ENCODE data around the gene STARD4. TPM values are rescaled to one million over a fixed set of nuclear protein-coding genes. Genes with fewer than 3 reads are reported as not detected.

Gene STARD4
- total RNA-seq, 1 experiment from 2014 or later: 43.4 TPM

DNA sequence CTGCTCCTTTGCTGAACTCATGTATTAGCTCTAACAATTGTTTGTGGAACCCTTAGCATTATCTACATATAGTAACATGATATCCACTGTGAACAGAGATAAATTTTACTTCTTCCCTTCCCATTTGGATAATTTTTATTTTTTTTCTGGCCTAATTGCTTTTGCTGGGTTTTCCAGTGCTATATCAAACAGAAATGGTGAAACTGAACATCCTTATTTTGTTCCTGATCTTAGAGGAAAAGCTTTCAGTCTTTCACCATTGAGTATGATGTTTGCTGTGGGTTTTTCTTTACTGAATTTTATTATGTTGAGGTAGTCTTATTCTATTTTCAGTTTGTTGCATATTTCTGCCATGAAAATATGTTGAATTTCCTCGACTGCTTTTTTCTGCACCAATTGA lies 44.8 kb upstream of the STARD4 start:
- no peaks in the 10 kb centered on the region for H3K27me3 ChIP-seq (replicated peaks; ENCODE audit: insufficient read depth, low read depth, low read length, poor library complexity)
- no peaks in the 10 kb centered on the region for H3K9me3 ChIP-seq (ENCODE audit: low read depth, low read length, poor library complexity, severe bottlenecking)
- intact Hi-C loops (cut with micrococcal nuclease; ENCODE audit: unreplicated experiment): no loop called here
- TF ChIP-seq, protein P1, sequence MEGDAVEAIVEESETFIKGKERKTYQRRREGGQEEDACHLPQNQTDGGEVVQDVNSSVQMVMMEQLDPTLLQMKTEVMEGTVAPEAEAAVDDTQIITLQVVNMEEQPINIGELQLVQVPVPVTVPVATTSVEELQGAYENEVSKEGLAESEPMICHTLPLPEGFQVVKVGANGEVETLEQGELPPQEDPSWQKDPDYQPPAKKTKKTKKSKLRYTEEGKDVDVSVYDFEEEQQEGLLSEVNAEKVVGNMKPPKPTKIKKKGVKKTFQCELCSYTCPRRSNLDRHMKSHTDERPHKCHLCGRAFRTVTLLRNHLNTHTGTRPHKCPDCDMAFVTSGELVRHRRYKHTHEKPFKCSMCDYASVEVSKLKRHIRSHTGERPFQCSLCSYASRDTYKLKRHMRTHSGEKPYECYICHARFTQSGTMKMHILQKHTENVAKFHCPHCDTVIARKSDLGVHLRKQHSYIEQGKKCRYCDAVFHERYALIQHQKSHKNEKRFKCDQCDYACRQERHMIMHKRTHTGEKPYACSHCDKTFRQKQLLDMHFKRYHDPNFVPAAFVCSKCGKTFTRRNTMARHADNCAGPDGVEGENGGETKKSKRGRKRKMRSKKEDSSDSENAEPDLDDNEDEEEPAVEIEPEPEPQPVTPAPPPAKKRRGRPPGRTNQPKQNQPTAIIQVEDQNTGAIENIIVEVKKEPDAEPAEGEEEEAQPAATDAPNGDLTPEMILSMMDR (conservative IDR thresholded peaks at IDR 0.05; ENCODE audit: low read depth, low read length): no peak
- TF ChIP-seq EZH2 (IDR thresholded peaks at IDR 0.05; ENCODE audit: borderline replicate concordance, low read depth, low read length, poor library complexity, severe bottlenecking): no peak
- H3K4me3 ChIP-seq (ENCODE audit: low read depth, low read length, poor library complexity, severe bottlenecking): no peak overlapping the region
- no peak for DNase-seq (ENCODE audit: low spot score)
- H3K36me3 ChIP-seq (ENCODE audit: insufficient read depth, low read length, poor library complexity, severe bottlenecking): no peaks in the 10 kb centered on the region
- H3K27ac ChIP-seq (ENCODE audit: low read depth, low read length, poor library complexity, severe bottlenecking): no peak overlapping the region
- CTCF ChIA-PET: no interaction called here
- BruUV-seq (replicated peaks): no TSS peak
- H3K4me1 ChIP-seq (ENCODE audit: insufficient read depth, low read length, poor library complexity, severe bottlenecking): no peaks in the 10 kb centered on the region
- POLR2A ChIA-PET (ENCODE audit: low non-redundant PET): no interaction called here

DNA sequence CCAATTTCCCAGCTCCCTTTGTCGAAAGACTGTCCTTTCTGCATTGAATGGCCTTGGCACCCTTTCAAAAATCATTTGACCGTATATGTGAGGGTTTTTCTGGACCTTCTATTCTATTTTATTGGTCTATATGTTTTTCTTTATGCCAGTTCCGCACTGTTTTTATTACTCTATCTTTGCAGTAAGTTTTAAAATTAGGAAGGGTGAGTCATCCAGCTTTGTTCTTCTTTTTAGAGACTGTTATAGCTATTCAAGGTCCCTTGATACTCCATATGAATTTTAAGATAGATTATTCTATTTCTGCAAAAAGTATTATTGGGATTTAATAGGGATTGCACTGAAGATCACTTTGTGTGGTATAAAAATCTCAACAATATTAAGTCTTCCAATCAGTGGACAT lies 44.2 kb upstream of the STARD4 start:
- Histone ChIP-seq H3K27ac (ENCODE audit: low read depth, low read length, poor library complexity, severe bottlenecking) (no peak overlapping the region), H3K4me3 (ENCODE audit: low read depth, low read length, poor library complexity, severe bottlenecking) (no peak overlapping the region), H3K4me1 (ENCODE audit: insufficient read depth, low read length, poor library complexity, severe bottlenecking) (no peaks in the 10 kb centered on the region), H3K36me3 (ENCODE audit: insufficient read depth, low read length, poor library complexity, severe bottlenecking) (no peaks in the 10 kb centered on the region), H3K9me3 (ENCODE audit: low read depth, low read length, poor library complexity, severe bottlenecking) (no peaks in the 10 kb centered on the region), H3K27me3 (replicated peaks; ENCODE audit: insufficient read depth, low read depth, low read length, poor library complexity) (no peaks in the 10 kb centered on the region)
- TF ChIP-seq EZH2 (IDR thresholded peaks at IDR 0.05; ENCODE audit: borderline replicate concordance, low read depth, low read length, poor library complexity, severe bottlenecking): no peak
- DNase-seq (ENCODE audit: low spot score): no peak
- ChIA-PET POLR2A (ENCODE audit: low non-redundant PET) (no interaction called here), CTCF (no interaction called here)
- intact Hi-C loops (cut with micrococcal nuclease; ENCODE audit: unreplicated experiment): no loop called here
- no TSS peak for BruUV-seq (replicated peaks)

DNA sequence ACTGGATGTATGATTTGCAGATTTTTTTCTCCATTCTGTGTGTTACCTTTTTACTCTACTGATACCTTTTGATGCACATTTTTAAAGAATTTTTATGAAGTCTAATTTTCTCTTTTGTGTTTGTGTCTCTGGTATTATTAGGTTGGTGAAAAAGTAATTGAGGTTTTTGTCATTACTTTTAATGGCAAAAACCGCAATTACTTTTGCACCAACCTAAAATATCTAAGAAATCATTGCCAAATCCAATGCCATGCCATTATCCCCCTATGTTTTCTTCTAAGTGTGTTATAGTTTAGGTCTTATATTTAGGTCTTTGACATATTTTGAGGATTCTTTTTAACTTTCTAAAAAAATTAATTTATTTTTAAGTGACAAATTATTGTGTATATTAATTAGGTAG lies 43.4 kb upstream of the STARD4 start:
- DNase-seq (ENCODE audit: low spot score): no peak
- no peaks in the 10 kb centered on the region for H3K36me3 ChIP-seq (ENCODE audit: insufficient read depth, low read length, poor library complexity, severe bottlenecking)
- H3K4me3 ChIP-seq (ENCODE audit: low read depth, low read length, poor library complexity, severe bottlenecking): no peak overlapping the region
- no peaks in the 10 kb centered on the region for H3K9me3 ChIP-seq (ENCODE audit: low read depth, low read length, poor library complexity, severe bottlenecking)
- intact Hi-C loops (cut with micrococcal nuclease; ENCODE audit: unreplicated experiment): no loop called here
- no peaks in the 10 kb centered on the region for H3K27me3 ChIP-seq (replicated peaks; ENCODE audit: insufficient read depth, low read depth, low read length, poor library complexity)
- BruUV-seq (replicated peaks): no TSS peak
- H3K4me1 ChIP-seq (ENCODE audit: insufficient read depth, low read length, poor library complexity, severe bottlenecking): peaks cover 4% of the 10 kb centered on the region
- no peak overlapping the region for H3K27ac ChIP-seq (ENCODE audit: low read depth, low read length, poor library complexity, severe bottlenecking)
- TF ChIP-seq, protein P1 (conservative IDR thresholded peaks at IDR 0.05; ENCODE audit: low read depth, low read length): no peak
- TF ChIP-seq EZH2 (IDR thresholded peaks at IDR 0.05; ENCODE audit: borderline replicate concordance, low read depth, low read length, poor library complexity, severe bottlenecking): no peak
- ChIA-PET CTCF (interaction anchor here (0.7 kb wide), 1 partner anchor 15 kb away, joined by 3 read pairs; no protein-coding TSS in a partner anchor), POLR2A (ENCODE audit: low non-redundant PET) (no interaction called here)

DNA sequence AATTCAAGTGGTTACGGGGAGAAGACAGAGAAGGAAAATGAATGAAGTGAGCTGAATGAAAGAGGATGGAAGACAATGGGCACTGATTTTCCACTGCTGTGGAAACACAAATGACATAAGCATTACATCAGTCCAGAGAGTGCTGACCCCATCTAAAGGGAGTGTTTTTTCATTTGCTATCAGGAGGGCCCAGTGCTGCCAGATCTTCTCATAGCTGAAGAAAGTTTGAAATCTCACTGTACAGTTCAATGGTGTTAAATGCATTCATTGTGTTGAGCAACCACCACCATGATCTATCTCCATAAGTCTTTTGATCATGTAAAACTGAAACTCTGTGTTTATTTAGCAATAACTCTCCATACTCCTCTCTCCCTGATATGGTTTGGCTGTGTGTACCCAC lies 41.5 kb upstream of the STARD4 start:
- H3K27ac ChIP-seq (ENCODE audit: low read depth, low read length, poor library complexity, severe bottlenecking): no peak overlapping the region
- BruUV-seq (replicated peaks): no TSS peak
- intact Hi-C loops (cut with micrococcal nuclease; ENCODE audit: unreplicated experiment): loop anchor here (5.0 kb wide), 1 partner anchor 288 kb away; no protein-coding TSS in a partner anchor
- H3K4me3 ChIP-seq (ENCODE audit: low read depth, low read length, poor library complexity, severe bottlenecking): no peak overlapping the region
- peaks cover 5% of the 10 kb centered on the region for H3K4me1 ChIP-seq (ENCODE audit: insufficient read depth, low read length, poor library complexity, severe bottlenecking)
- no peaks in the 10 kb centered on the region for H3K27me3 ChIP-seq (replicated peaks; ENCODE audit: insufficient read depth, low read depth, low read length, poor library complexity)
- H3K9me3 ChIP-seq (ENCODE audit: low read depth, low read length, poor library complexity, severe bottlenecking): no peaks in the 10 kb centered on the region
- H3K36me3 ChIP-seq (ENCODE audit: insufficient read depth, low read length, poor library complexity, severe bottlenecking): no peaks in the 10 kb centered on the region
- no peak for TF ChIP-seq EZH2 (IDR thresholded peaks at IDR 0.05; ENCODE audit: borderline replicate concordance, low read depth, low read length, poor library complexity, severe bottlenecking)
- TF ChIP-seq, protein P1 (conservative IDR thresholded peaks at IDR 0.05; ENCODE audit: low read depth, low read length): no peak
- ChIA-PET POLR2A (ENCODE audit: low non-redundant PET) (no interaction called here), CTCF (no interaction called here)
- no peak for DNase-seq (ENCODE audit: low spot score)

Data from A673 (cell line).